ENCODE data around the gene CENPT. TPM values are rescaled to one million over a fixed set of nuclear protein-coding genes. Genes with fewer than 3 reads are reported as not detected.

The CENPT gene
- total and polyA plus RNA-seq, 2 of the 13 experiments (the other 11 are each of a cell fraction or from before 2014, with no cell fraction given): 40.9 to 43.3 TPM

GRCh38 chr16:67845291-67846062, 2.0 kb downstream of the CENPT start:
- ChIA-PET CTCF (ENCODE audit: low intra/inter-chr PET ratio, low total read pairs) (interaction anchor here (1.5 kb wide), 1 partner anchor 29 kb away, joined by 5 read pairs; no protein-coding TSS in a partner anchor), POLR2A (interaction anchor here (0.9 to 6.2 kb wide), 16 partner anchors 11 to 389 kb away, joined by 3 to 47 read pairs (median 5); partner anchors contain the start of genes C16orf86, CTCF, EDC4 and ENKD1)
- intact Hi-C loops (cut with micrococcal nuclease; ENCODE audit: unreplicated experiment) (loop anchor here (1.0 kb wide), 2 partner anchors 12 to 29 kb away; no protein-coding TSS in a partner anchor), in situ Hi-C loops (cut with HindIII; ENCODE audit: extremely low pct_ligation_motif_present, low pct_unique_long_range_greater_than_20kb) (no loop called here)
- ATAC-seq (no peak), FAIRE-seq (no peak), DNase-seq (ENCODE audit: low spot score) (no peak)
- H4K20me1 ChIP-seq (ENCODE audit: insufficient read depth, low read length): peaks cover 38% of the 10 kb centered on the region
- no peaks in the 10 kb centered on the region for H3K9me3 ChIP-seq (ENCODE audit: low read length)
- peak overlapping the region; percentile 99 for H3K9ac ChIP-seq (ENCODE audit: insufficient read depth, low read depth, low read length)
- H3K27me3 ChIP-seq (ENCODE audit: control insufficient read depth in 1 of 2, insufficient read depth in 2 of 2, low read length in 2 of 2): no peaks in the 10 kb centered on the region; a peak in 1 of 5 replicates
- H2AFZ ChIP-seq (ENCODE audit: low read length): no peak overlapping the region
- peak overlapping the region; percentile 97 to 99 (median 97) for H3K4me3 ChIP-seq (replicated peaks in 1 of 3; ENCODE audit: insufficient read depth in 1 of 3, low read depth in 2 of 3, low read length in 3 of 3)
- BruUV-seq (replicated peaks): no TSS peak
- H3K79me2 ChIP-seq (ENCODE audit: insufficient read depth, low read length): peaks cover 64% of the 10 kb centered on the region
- 60% methylated on average over 4 of the region's 5 CpGs for WGBS (ENCODE audit: low lambda C conversion rate)
- H3K36me3 ChIP-seq (replicated peaks in 1 of 2; ENCODE audit: control insufficient read depth in 1 of 2, insufficient read depth in 2 of 2, low read length in 2 of 2): peaks cover 0 to 4% of the 10 kb centered on the region in 2 experiments; a peak in 3 of 5 replicates
- H3K4me2 ChIP-seq (ENCODE audit: low read depth, low read length): peak overlapping the region; percentile 89
- H3K4me1 ChIP-seq (ENCODE audit: insufficient read depth, low read length): peaks cover 50% of the 10 kb centered on the region
- H3K27ac ChIP-seq (ENCODE audit: extremely low read length, insufficient read depth, low read length): peak overlapping the region; percentile 88
- TF ChIP-seq, protein P1, sequence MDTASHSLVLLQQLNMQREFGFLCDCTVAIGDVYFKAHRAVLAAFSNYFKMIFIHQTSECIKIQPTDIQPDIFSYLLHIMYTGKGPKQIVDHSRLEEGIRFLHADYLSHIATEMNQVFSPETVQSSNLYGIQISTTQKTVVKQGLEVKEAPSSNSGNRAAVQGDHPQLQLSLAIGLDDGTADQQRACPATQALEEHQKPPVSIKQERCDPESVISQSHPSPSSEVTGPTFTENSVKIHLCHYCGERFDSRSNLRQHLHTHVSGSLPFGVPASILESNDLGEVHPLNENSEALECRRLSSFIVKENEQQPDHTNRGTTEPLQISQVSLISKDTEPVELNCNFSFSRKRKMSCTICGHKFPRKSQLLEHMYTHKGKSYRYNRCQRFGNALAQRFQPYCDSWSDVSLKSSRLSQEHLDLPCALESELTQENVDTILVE (CRISPR knock-in tag; IDR thresholded peaks at IDR 0.05): no peak
- no peak for TF ChIP-seq ZNF558 (CRISPR knock-in tag; IDR thresholded peaks at IDR 0.05; ENCODE audit: borderline replicate concordance)
- TF ChIP-seq, protein P2, sequence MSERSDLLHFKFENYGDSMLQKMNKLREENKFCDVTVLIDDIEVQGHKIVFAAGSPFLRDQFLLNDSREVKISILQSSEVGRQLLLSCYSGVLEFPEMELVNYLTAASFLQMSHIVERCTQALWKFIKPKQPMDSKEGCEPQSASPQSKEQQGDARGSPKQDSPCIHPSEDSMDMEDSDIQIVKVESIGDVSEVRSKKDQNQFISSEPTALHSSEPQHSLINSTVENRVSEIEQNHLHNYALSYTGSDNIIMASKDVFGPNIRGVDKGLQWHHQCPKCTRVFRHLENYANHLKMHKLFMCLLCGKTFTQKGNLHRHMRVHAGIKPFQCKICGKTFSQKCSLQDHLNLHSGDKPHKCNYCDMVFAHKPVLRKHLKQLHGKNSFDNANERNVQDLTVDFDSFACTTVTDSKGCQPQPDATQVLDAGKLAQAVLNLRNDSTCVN (CRISPR knock-in tag; IDR thresholded peaks at IDR 0.05; ENCODE audit: borderline replicate concordance): no peak
- no peak for TF ChIP-seq NFAT5 (CRISPR knock-in tag; IDR thresholded peaks at IDR 0.05)
- peak; percentile 3; the same call in 1 of the 2 replicates for TF ChIP-seq PITX1 (CRISPR knock-in tag; IDR thresholded peaks at IDR 0.05)
- TF ChIP-seq ZNF326 (CRISPR knock-in tag; IDR thresholded peaks at IDR 0.05; ENCODE audit: borderline replicate concordance): no peak
- TF ChIP-seq JUN (CRISPR knock-in tag; IDR thresholded peaks at IDR 0.05): no peak
- TF ChIP-seq ZNF224 (CRISPR knock-in tag; IDR thresholded peaks at IDR 0.05): no peak; the same call in 1 of the 2 replicates
- TF ChIP-seq ZNF740 (CRISPR knock-in tag; IDR thresholded peaks at IDR 0.05): no peak
- no peak for TF ChIP-seq MBD4 (IDR thresholded peaks at IDR 0.05; ENCODE audit: borderline replicate concordance, low read length)
- TF ChIP-seq HIVEP1 (CRISPR knock-in tag; IDR thresholded peaks at IDR 0.05): peak; percentile 67; the same call in 1 of the 2 replicates
- TF ChIP-seq MZF1 (CRISPR knock-in tag; IDR thresholded peaks at IDR 0.05; ENCODE audit: borderline replicate concordance): no peak
- 0 out of 2 replicates have a peak, but pooled peaks have one; percentile 34 for TF ChIP-seq MYPOP (CRISPR knock-in tag; IDR thresholded peaks at IDR 0.05)
- no peak for TF ChIP-seq ZNF253 (CRISPR knock-in tag; IDR thresholded peaks at IDR 0.05; ENCODE audit: borderline replicate concordance)
